ENCODE measurements around the gene TXNRD2. TPM values are rescaled to one million over a fixed set of nuclear protein-coding genes. Genes with fewer than 3 reads are reported as not detected.

TXNRD2 gene
- total RNA-seq, 3 donors from 2014 or later (not counting 1 experiment from before 2014, with no cell fraction given), result 23.5 to 37.3 (median 24.4) TPM

GRCh38 chr22:19863571-19863970 lies 78.0 kb downstream of the TXNRD2 start:
- ATAC-seq, result no peak
- TF ChIP-seq, protein P1, sequence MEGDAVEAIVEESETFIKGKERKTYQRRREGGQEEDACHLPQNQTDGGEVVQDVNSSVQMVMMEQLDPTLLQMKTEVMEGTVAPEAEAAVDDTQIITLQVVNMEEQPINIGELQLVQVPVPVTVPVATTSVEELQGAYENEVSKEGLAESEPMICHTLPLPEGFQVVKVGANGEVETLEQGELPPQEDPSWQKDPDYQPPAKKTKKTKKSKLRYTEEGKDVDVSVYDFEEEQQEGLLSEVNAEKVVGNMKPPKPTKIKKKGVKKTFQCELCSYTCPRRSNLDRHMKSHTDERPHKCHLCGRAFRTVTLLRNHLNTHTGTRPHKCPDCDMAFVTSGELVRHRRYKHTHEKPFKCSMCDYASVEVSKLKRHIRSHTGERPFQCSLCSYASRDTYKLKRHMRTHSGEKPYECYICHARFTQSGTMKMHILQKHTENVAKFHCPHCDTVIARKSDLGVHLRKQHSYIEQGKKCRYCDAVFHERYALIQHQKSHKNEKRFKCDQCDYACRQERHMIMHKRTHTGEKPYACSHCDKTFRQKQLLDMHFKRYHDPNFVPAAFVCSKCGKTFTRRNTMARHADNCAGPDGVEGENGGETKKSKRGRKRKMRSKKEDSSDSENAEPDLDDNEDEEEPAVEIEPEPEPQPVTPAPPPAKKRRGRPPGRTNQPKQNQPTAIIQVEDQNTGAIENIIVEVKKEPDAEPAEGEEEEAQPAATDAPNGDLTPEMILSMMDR (IDR thresholded peaks at IDR 0.05), result no peak
- Mint-ChIP-seq H3K36me3 (no peaks in the 10 kb centered on the region), H3K4me3 (no peak overlapping the region), H3K9me3 (no peaks in the 10 kb centered on the region), H3K27me3 (ENCODE audit: low read depth in 2 of 2) (no peaks in the 10 kb centered on the region), H3K4me1 (no peaks in the 10 kb centered on the region), H3K27ac (no peak overlapping the region)
- no peaks in the 10 kb centered on the region for H3K27me3 ChIP-seq (ENCODE audit: control insufficient read depth, insufficient read depth, low read length)
- 92% methylated on average over 5 of the region's 5 CpGs for WGBS (ENCODE audit: insufficient coverage)
- H3K9me3 ChIP-seq (ENCODE audit: control insufficient read depth, insufficient read depth, low read length), result no peaks in the 10 kb centered on the region
- H3K4me3 ChIP-seq (ENCODE audit: low read length), result no peak overlapping the region
- H3K27ac ChIP-seq (ENCODE audit: low read length), result no peak overlapping the region
- no peaks in the 10 kb centered on the region for H3K4me1 ChIP-seq (ENCODE audit: control insufficient read depth, insufficient read depth, low read length)
- intact Hi-C loops (cut with micrococcal nuclease), result no loop called here
- no peak for DNase-seq
- H3K36me3 ChIP-seq (ENCODE audit: control insufficient read depth, insufficient read depth, low read length), result no peaks in the 10 kb centered on the region

DNA sequence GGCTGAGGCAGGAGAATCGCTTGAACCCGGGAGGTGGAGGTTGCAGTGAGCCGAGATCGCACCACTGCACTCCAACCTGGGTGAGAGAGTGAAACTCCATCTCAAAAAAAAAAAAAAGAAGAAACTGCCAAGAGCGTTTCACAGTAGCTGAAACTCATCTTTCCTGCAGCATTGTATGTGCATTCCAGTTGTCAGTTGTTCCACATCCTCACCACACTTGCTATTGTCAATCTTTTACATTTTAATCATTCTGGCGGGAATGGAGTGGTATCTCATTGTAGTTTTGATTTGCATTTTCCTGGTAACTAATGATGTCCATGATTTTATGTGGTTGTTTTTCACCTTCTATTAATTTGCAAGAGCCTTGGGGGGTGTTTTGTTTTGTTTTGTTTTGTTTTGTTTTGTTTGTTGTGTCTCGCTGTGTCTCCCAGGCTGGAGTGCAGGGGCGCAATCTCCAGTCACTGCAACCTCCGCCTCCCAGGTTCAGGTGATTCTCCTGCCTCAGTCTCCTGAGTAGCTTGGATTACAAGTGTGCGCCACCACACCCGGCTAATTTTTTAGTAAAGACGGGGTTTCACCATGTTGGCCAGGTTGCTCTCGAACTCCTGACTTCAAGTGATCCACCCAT lies 78.9 kb downstream of the TXNRD2 start:
- H3K9me3 Mint-ChIP-seq, result no peaks in the 10 kb centered on the region
- ATAC-seq (no peak), DNase-seq (no peak)
- Histone ChIP-seq H3K27ac (ENCODE audit: low read length) (no peak overlapping the region), H3K4me3 (ENCODE audit: low read length) (no peak overlapping the region), H3K27me3 (ENCODE audit: control insufficient read depth, insufficient read depth, low read length) (no peaks in the 10 kb centered on the region), H3K9me3 (ENCODE audit: control insufficient read depth, insufficient read depth, low read length) (no peaks in the 10 kb centered on the region), H3K36me3 (ENCODE audit: control insufficient read depth, insufficient read depth, low read length) (no peaks in the 10 kb centered on the region), H3K4me1 (ENCODE audit: control insufficient read depth, insufficient read depth, low read length) (no peaks in the 10 kb centered on the region)
- WGBS (ENCODE audit: insufficient coverage), result 94% methylated on average over 12 of the region's 13 CpGs
- H3K27me3 Mint-ChIP-seq (ENCODE audit: low read depth in 2 of 2), result no peaks in the 10 kb centered on the region
- intact Hi-C loops (cut with micrococcal nuclease), result no loop called here
- no peaks in the 10 kb centered on the region for H3K36me3 Mint-ChIP-seq
- no peaks in the 10 kb centered on the region for H3K4me1 Mint-ChIP-seq
- no peak overlapping the region for H3K27ac Mint-ChIP-seq
- TF ChIP-seq, protein P1 (IDR thresholded peaks at IDR 0.05), result no peak
- H3K4me3 Mint-ChIP-seq, result no peak overlapping the region

DNA sequence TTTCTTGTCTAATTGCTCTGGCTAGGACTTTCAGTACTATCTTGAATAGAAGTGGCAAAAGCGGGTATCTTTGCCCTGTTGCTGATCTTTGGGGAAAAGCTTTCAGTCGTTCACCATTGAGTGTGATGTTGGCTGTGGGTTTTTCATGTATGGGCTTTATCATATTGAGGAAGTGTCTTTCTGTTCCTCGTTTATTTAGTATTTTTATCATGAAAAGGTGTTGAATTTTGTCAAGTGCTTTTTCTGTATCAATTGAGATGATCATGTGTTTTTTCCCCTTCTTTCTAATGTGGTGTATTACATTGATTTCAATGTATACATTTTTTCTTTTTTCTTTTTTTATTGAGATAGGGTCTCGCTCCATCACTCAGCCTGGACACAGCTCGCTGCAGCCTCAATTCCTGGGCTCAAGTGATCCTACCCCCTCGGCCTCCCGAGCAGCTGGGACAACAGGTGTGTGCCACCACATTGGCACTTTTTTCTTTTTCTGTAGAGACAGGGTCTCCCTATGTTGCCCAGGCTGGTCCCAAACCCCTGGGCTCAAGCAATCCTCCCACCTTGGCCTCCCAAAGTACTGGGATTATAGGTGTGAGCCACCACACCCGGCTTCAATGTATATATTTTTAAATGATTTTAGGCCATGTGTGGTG lies 81.6 kb downstream of the TXNRD2 start:
- WGBS (ENCODE audit: insufficient coverage), result 94% methylated on average over 6 of the region's 8 CpGs
- H3K27ac Mint-ChIP-seq, result no peak overlapping the region
- H3K9me3 ChIP-seq (ENCODE audit: control insufficient read depth, insufficient read depth, low read length), result no peaks in the 10 kb centered on the region
- H3K4me3 ChIP-seq (ENCODE audit: low read length), result no peak overlapping the region
- intact Hi-C loops (cut with micrococcal nuclease), result no loop called here
- ATAC-seq (no peak), DNase-seq (no peak)
- no peaks in the 10 kb centered on the region for H3K9me3 Mint-ChIP-seq
- no peak overlapping the region for H3K27ac ChIP-seq (ENCODE audit: low read length)
- no peaks in the 10 kb centered on the region for H3K36me3 ChIP-seq (ENCODE audit: control insufficient read depth, insufficient read depth, low read length)
- H3K4me1 Mint-ChIP-seq, result peaks cover 0 to 11% of the 10 kb centered on the region in 2 donors
- no peaks in the 10 kb centered on the region for H3K36me3 Mint-ChIP-seq
- H3K4me3 Mint-ChIP-seq, result no peak overlapping the region
- TF ChIP-seq, protein P1 (IDR thresholded peaks at IDR 0.05), result no peak
- peaks cover 11% of the 10 kb centered on the region for H3K4me1 ChIP-seq (ENCODE audit: control insufficient read depth, insufficient read depth, low read length)
- no peaks in the 10 kb centered on the region for H3K27me3 Mint-ChIP-seq (ENCODE audit: low read depth in 2 of 2)
- no peaks in the 10 kb centered on the region for H3K27me3 ChIP-seq (ENCODE audit: control insufficient read depth, insufficient read depth, low read length)
